ENCODE results near the gene DNAH12.

GRCh38 chr3:57292897-57293526, 251.1 kb downstream of the DNAH12 start:
- TF ChIP-seq, protein P1, sequence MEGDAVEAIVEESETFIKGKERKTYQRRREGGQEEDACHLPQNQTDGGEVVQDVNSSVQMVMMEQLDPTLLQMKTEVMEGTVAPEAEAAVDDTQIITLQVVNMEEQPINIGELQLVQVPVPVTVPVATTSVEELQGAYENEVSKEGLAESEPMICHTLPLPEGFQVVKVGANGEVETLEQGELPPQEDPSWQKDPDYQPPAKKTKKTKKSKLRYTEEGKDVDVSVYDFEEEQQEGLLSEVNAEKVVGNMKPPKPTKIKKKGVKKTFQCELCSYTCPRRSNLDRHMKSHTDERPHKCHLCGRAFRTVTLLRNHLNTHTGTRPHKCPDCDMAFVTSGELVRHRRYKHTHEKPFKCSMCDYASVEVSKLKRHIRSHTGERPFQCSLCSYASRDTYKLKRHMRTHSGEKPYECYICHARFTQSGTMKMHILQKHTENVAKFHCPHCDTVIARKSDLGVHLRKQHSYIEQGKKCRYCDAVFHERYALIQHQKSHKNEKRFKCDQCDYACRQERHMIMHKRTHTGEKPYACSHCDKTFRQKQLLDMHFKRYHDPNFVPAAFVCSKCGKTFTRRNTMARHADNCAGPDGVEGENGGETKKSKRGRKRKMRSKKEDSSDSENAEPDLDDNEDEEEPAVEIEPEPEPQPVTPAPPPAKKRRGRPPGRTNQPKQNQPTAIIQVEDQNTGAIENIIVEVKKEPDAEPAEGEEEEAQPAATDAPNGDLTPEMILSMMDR (IDR thresholded peaks at IDR 0.05) = no peak
- no peak for TF ChIP-seq ZFX (IDR thresholded peaks at IDR 0.05; ENCODE audit: borderline replicate concordance)

Data from 22Rv1 (cell line).